HG03521 (cell line): ENCODE results near the gene ZFP36L2.

Experiments
- ATAC-seq: cut with Tn5 transposase; IDR thresholded peaks from one replicate; pipeline ENCODE4 v1.9.1; 2021; ENCODE audit warnings: mild to moderate bottlenecking, moderate library complexity; ENCODE audit not compliant: unreplicated experiment

ZFP36L2 gene, protein sequence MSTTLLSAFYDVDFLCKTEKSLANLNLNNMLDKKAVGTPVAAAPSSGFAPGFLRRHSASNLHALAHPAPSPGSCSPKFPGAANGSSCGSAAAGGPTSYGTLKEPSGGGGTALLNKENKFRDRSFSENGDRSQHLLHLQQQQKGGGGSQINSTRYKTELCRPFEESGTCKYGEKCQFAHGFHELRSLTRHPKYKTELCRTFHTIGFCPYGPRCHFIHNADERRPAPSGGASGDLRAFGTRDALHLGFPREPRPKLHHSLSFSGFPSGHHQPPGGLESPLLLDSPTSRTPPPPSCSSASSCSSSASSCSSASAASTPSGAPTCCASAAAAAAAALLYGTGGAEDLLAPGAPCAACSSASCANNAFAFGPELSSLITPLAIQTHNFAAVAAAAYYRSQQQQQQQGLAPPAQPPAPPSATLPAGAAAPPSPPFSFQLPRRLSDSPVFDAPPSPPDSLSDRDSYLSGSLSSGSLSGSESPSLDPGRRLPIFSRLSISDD

DNA sequence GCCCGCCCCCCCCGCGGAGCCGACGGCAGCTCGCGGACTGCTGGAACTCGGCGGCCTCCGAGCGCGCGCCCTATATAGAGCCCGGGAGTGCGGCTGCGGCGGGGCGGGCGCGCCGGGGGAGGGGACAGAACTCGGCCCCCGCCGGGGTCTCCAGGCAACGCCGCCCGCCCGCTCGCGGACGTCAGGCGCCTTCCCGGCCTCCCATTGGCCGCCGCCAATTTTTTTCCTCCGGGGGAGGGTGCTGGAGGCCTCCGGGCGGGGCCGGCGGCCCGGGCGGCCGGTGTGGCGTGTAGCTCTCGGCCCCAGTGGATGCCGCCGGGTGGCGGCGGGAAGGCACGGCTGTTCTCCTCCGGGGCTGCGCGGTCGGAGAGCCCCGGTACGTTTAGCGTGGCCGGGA lies at the start of gene ZFP36L2:
ZFP36L2 (minus strand) TSS at position 49 of the 397 bp plus-strand sequence. CDS start 291 bp downstream, outside the sequence.
- ATAC-seq = peak; percentile 50

- ATAC-seq = no peak
Observed at GRCh38 chr2:43274721-43275120, 48.3 kb upstream of the ZFP36L2 start.

- no peak for ATAC-seq
Observed at GRCh38 chr2:43274055-43274454, 47.6 kb upstream of the ZFP36L2 start.

- ATAC-seq = no peak
Observed at GRCh38 chr2:43273529-43273928, 47.1 kb upstream of the ZFP36L2 start.

- ATAC-seq = no peak
Observed at GRCh38 chr2:43270930-43271615, 44.7 kb upstream of the ZFP36L2 start.

- no peak for ATAC-seq
Observed at GRCh38 chr2:43270461-43270860, 44.1 kb upstream of the ZFP36L2 start.

DNA sequence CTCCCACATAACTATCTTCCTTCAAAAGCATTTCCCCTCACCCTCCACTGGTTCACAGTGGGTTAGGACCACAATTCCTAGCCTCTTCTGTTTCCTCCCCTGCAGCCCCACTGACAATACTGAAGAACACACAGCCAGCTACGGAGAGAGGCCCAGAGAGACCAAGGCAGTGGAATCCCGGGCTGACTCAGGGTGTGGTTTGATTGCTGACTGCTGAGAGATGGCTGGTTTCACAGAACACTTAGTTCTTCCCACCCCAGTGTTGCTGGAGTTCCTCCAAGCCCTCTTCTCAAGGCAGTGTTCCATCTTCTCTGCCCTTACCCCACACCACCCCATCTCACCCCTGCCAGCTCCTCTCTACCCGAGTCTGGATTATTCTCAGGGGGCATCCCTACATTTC lies 43.3 kb upstream of the ZFP36L2 start:
- no peak for ATAC-seq

- ATAC-seq = no peak
Observed at GRCh38 chr2:43269074-43269572, 42.7 kb upstream of the ZFP36L2 start.

- no peak for ATAC-seq
Observed at GRCh38 chr2:43268066-43268953, 41.9 kb upstream of the ZFP36L2 start.

- no peak for ATAC-seq
Observed at GRCh38 chr2:43267381-43267780, 41.0 kb upstream of the ZFP36L2 start.

- ATAC-seq = no peak
Observed at GRCh38 chr2:43266711-43267111, 40.3 kb upstream of the ZFP36L2 start.

DNA sequence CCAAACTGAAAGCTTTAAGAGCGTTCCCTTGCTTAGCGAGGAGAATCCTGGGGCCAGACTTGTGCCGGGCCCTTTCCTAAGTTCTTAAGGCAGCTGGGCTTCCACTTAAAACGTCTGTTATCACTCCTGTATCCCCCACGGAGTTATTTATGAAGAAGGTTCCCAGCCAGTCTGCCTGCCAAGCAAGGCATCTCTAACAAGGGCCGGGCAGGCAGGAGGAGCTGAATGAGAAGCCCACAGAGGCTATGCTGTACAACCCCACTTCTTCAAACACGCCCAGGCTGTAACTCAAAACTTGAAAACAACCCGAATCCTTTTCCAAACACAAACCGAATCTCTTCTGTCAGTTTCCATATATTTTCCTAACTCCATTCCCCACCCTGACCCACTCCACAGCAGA lies 39.0 kb upstream of the ZFP36L2 start:
- no peak for ATAC-seq

GRCh38 chr2:43265001-43265400 lies 38.6 kb upstream of the ZFP36L2 start:
- ATAC-seq = no peak

GRCh38 chr2:43262951-43263350 lies 36.5 kb upstream of the ZFP36L2 start:
- no peak for ATAC-seq

DNA sequence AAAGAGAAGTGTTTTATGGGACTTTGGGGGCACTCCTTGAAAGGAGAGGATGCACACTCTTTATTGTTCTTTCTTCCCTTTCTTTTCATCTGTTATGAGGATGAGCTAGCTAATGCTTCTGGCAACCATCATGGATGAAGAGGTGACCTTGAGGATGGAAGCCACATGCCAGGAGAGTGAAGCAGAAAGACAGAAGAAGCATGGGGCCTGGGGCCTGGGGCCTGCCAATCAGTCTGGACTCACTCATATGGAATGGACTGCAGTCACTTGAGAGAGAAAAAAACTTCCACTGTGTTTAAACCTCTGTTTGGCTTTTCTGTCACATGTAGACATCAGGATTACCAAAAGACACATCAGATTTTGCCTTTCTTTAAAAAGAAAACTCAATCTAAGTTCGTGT lies 35.8 kb upstream of the ZFP36L2 start:
- ATAC-seq = no peak

DNA sequence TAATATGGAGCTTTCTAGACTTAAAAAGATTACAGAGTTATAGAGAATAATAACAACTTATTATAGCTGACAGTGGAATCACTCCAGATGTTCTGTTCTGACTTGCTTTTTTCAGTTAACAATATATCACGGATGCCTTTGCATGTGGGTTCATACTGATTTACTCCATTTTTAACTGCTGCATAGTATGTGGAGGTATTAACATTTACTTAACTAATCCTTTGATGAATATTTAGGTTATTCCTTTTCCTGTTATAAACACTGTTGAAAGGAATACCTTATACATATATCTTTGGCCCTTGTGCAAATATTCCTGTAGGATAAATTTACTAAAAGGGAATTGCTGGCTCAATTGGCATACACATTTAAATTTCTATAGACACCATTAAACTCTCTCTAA lies 33.1 kb upstream of the ZFP36L2 start:
- ATAC-seq = no peak

- ATAC-seq = no peak
Observed at GRCh38 chr2:43258547-43259156, 32.2 kb upstream of the ZFP36L2 start.

DNA sequence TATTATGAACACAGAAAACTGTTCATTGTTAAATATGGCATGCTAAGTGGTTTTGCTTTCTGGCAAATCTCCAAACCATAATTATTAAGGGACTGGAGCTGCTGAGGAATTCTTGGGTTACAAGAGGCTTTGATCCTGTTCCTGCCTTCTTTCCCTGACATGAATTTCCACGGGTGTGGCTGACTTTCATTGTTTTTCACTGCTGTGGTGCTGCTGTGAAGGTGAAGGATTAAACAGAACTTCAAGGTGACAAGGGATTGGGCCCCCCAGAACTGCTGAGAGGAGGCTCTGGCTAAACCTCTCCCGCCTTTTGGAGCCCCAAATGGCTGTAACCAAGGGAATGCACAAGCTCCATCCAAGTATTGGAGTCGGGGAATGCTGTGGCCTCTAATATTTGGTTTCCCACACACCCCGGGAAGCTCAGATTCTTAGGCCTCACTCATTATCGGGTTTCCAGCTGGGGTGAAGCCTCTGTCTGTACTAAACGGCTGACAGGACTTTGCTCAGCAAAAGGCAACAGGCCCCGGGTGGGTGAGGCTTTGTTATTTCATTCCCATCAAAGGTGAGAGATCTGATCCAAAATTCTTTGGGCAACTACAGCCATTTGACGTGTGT lies 29.0 kb upstream of the ZFP36L2 start:
- ATAC-seq = no peak

DNA sequence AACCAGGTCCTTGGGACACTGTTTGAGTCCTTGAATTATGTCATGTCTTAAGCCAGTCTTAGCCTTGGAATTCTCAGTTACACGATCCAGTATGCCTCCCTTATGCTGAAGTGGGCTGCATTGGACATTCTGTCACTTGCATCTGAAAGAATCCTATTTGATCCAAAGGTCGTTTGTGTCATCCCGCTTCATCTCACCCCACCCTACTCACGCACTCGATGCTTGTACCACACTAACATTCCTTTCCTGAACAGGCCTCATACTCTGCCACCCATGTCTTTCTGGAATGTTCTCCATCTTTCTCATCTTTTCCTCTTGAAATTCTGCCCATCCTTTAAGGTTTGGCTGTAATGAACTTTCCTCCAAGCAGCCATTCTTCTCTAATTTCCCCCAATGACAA lies 27.9 kb upstream of the ZFP36L2 start:
- ATAC-seq = no peak

GRCh38 chr2:43251171-43251731 lies 24.8 kb upstream of the ZFP36L2 start:
- no peak for ATAC-seq
